HepG2 (cell line): ENCODE results near the gene ANKRD65. TPM values are rescaled to one million over a fixed set of nuclear protein-coding genes. Genes with fewer than 3 reads are reported as not detected.

ENCODE experiments used
- ARNT2 ChIP-seq: sonication (generic); formaldehyde crosslinking; IDR thresholded peaks from 2 replicates; pipeline ENCODE4 v1.8.0; 2022; ENCODE audit warnings: mild to moderate bottlenecking, low read depth, missing genetic modification reagents, moderate library complexity
- CEBPG ChIP-seq: IDR thresholded peaks from 2 replicates; pipeline ENCODE4 v1.6.1; 2016
- NFE2L2 ChIP-seq: fragments of 150-350 bp; IDR thresholded peaks from 2 replicates; pipeline ENCODE4 v1.6.1; 2014; ENCODE audit warnings: low read length
- ZBTB7B ChIP-seq: sonication (generic); formaldehyde crosslinking; IDR thresholded peaks from 2 replicates; pipeline ENCODE4 v1.4.0; 2020; ENCODE audit warnings: missing genetic modification reagents
- ZNF253 ChIP-seq: sonication (generic); formaldehyde crosslinking; IDR thresholded peaks from 2 replicates; pipeline ENCODE4 v1.8.0; 2022; ENCODE audit warnings: mild to moderate bottlenecking, missing genetic modification reagents, borderline replicate concordance
- ZNF3 ChIP-seq: IDR thresholded peaks from 2 replicates; pipeline ENCODE4 v1.7.0; 2017; ENCODE audit warnings: inconsistent platforms
- ZNF318 ChIP-seq: sonication (generic); formaldehyde crosslinking; IDR thresholded peaks from 2 replicates; pipeline ENCODE4 v1.4.0; 2020; ENCODE audit warnings: mild to moderate bottlenecking, missing genetic modification reagents
- polyA plus RNA-seq, 8 experiments: library from polyadenylated mRNA; depleted of rRNA in 3 of 8; stranded (reverse) in 7 of 8; unstranded in 1 of 8; fragments of >200 nt; fragmentation: Illumina TruSeq in 4 of 8; extraction: Trizol in 4 of 8; gene quantifications; 2 replicates each; pipeline versions ENCODE4 v1.2.1 to v1.2.3, GENCODE V29; 2011 to 2016; ENCODE audit warnings: low read depth in 4 of 8, missing spikeins in 1 of 8, mixed read lengths in 1 of 8; ENCODE audit not compliant: insufficient read depth in 1 of 8
- total RNA-seq, 5 experiments: library from RNA; depleted of rRNA; stranded (reverse); fragments of >200 nt; fragmentation: Illumina TruSeq; extraction: Trizol; gene quantifications; 2 replicates each; pipeline ENCODE4 v1.2.3, GENCODE V29; 2016; ENCODE audit warnings: low read depth in 1 of 5

Gene ANKRD65
- total and polyA plus RNA-seq, 2 of the 13 experiments (the other 11 are each of a cell fraction or from before 2014, with no cell fraction given): 12.1 to 30.1 TPM

- TF ChIP-seq ZNF318 (CRISPR knock-in tag) (no peak), ZBTB7B (CRISPR knock-in tag) (no peak), ZNF3 (no peak), ZNF253 (CRISPR knock-in tag) (no peak), CEBPG (no peak), ARNT2 (CRISPR knock-in tag) (no peak), NFE2L2 (no peak)
Measured at GRCh38 chr1:1438531-1439381, 17.7 kb upstream of the ANKRD65 start (continued).
